ENCODE measurements around the gene NRP2.

The NRP2 gene

DNA sequence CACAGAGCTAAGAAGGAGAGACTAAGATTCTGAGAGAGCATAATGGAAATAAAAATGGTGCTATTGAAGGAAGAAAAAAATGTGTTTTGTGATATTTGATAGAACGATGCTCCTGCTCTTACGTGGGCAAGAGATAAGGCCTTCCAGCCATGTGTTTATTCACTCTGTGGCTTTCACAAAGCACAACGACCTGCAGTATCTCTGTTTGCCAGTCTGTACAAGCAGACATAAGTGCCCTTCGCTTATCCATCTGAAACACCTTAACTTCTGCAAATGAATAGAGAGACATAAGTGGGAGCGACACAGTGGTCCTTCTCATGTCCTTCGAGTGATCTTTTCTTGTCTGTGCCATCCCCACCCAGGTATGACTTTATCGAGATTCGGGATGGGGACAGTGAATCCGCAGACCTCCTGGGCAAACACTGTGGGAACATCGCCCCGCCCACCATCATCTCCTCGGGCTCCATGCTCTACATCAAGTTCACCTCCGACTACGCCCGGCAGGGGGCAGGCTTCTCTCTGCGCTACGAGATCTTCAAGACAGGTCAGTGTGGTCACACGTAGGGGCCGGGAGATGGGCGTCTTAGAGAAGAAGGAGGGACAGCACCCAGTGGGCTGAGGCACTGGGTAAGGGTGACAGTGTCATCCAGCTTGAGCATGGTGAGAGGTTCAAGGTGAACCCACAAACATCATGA, 33.7 kb downstream of the NRP2 start:
- H3K4me3 ChIP-seq (ENCODE audit: low read length) = no peak overlapping the region
- TF ChIP-seq ZNF274 (IDR thresholded peaks at IDR 0.05; ENCODE audit: low read depth, low read length) = no peak

DNA sequence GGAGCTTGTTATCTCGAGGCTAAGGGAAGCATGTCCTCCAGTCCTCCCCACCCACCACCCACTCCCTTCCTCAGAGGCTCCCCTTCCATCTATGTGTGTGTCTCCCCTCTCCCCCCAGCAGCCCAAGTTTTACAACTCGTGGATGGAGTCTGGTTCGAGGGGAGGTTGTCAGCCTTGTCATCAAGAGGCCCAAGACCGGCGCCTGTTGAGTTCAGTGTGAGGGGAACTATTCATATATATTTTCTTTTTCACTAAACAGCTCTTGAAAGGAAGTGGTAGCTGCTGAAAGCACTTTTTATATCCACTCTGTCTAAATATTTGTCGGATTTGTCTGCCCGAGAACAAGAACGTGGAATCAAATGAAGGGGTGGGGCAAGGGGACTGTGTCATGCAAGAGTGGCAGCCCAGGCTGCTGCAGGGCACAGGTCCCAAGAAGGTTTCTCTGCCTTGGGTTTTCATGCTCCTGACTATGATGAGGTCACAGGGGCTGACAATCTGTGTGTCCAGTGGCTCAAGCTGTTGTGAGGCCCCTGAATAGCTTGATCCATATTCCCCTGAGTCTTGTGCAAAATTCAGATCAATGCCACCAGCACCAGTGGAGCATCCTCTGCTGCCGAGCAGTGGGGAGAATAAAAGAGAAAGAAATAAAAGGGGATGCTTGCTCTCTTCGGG, 35.0 kb downstream of the NRP2 start:
- TF ChIP-seq ZNF274 (IDR thresholded peaks at IDR 0.05; ENCODE audit: low read depth, low read length) = no peak

DNA sequence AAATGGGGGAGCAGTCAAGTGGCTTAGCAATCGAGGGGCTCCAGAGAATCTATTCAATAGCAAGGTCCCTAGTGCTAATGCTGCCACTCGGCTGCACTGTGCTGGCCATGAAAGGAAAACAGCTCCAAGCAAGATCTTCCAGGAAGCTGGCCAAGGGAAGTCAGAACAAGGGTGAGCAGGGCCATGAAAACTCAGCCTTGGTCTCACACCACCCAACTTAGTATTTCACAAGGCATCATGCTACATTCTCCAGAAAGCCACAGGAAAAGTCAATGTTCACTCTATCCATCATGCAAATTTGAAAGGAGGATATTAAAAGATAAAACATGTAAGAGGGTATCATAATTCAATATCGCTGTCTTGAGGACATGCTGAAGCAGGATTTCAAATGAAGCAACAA, 35.7 kb downstream of the NRP2 start:
- no peak overlapping the region for H3K4me3 ChIP-seq (ENCODE audit: low read length)
- no peak for TF ChIP-seq ZNF274 (IDR thresholded peaks at IDR 0.05; ENCODE audit: low read depth, low read length)

More for the DNA sequence above, 35.0 kb downstream of the NRP2 start:
- no peak overlapping the region for H3K4me3 ChIP-seq (ENCODE audit: low read length)

DNA sequence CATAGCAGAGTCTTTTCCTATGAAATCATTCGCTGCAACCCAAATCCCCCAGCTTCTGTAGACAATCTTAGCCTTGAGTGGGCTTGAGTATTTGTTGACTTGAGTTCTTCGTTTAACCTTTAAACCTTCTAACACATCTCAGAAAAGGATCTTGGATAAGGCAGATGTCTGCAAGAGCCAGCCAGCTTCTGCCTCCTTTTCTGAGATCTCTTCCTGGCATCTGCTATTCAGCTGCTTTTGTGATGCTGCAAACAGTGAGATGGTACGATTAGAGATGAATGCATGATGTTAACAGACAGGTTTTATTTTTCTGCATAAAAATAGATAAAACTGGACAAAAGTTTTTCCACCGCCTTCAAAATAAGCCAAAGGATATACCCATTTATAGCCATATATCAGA, 37.5 kb downstream of the NRP2 start:
- no peak overlapping the region for H3K4me3 ChIP-seq (ENCODE audit: low read length)
- TF ChIP-seq ZNF274 (IDR thresholded peaks at IDR 0.05; ENCODE audit: low read depth, low read length) = no peak

DNA sequence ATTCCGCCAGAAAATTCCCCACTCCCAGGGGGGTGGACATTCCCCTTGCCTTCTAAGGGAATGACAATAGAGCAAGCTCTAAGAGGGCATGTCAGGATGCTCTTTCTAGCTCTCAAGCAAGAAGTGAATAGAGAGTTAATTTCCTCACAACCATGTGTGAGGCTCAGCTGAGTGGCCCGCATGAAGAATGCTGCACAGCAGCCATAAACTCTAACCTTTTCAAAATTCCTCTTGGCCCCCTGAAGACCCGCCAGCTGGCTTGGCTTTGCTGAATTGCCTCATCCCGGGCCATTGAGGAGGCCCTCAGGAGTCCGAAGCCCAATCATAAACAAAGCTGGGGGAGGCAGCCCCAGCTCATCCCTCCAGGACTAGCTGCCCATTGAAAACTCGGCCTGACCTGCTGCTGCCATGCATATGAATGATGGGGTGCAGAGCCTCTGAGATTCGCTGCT, 38.2 kb downstream of the NRP2 start:
- TF ChIP-seq ZNF274 (IDR thresholded peaks at IDR 0.05; ENCODE audit: low read depth, low read length) = no peak
- H3K4me3 ChIP-seq (ENCODE audit: low read length) = no peak overlapping the region

DNA sequence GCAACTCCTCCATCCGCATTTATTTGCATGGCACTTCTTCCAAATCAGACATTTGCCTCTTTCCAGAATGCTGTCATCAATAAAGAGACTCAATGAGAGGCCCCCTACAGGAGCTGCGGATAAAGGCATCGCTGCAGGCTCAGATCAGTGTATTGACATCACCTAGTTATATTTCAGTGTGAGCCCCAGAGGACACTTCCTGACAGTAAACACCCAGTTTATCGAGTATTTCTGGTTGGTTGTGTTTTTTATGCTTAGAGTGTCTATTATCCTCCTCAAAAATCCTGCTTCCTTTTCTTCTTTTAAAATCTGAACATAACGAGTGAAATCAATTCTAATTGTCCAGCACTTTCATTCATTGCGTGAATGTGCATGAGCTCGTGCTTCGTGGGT, 38.8 kb downstream of the NRP2 start:
- no peak overlapping the region for H3K4me3 ChIP-seq (ENCODE audit: low read length)

DNA sequence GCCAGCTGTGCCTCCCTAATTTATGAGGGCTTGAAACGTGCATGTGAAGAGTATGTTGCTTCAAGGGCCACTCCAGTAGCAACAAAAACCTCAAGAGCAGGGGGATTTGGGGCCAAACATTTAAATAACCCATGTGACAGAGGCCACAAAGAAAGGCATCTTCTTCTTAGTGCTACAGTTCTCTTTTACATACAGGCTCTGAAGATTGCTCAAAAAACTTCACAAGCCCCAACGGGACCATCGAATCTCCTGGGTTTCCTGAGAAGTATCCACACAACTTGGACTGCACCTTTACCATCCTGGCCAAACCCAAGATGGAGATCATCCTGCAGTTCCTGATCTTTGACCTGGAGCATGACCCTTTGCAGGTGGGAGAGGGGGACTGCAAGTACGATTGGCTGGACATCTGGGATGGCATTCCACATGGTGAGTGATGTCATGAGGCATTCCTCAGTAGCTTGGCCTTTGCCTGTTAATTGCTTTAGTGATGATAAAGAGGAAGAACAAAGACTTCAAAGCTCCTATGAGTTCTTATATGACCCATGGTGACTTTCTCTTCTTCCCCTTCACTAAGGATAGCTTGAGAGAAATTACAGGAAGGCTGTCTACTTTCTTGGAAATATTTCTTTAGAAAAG, 40.1 kb downstream of the NRP2 start:
- H3K4me3 ChIP-seq (ENCODE audit: low read length) = no peak overlapping the region
- TF ChIP-seq ZNF274 (IDR thresholded peaks at IDR 0.05; ENCODE audit: low read depth, low read length) = no peak

More for the DNA sequence above, 38.8 kb downstream of the NRP2 start:
- TF ChIP-seq ZNF274 (IDR thresholded peaks at IDR 0.05; ENCODE audit: low read depth, low read length) = no peak

DNA sequence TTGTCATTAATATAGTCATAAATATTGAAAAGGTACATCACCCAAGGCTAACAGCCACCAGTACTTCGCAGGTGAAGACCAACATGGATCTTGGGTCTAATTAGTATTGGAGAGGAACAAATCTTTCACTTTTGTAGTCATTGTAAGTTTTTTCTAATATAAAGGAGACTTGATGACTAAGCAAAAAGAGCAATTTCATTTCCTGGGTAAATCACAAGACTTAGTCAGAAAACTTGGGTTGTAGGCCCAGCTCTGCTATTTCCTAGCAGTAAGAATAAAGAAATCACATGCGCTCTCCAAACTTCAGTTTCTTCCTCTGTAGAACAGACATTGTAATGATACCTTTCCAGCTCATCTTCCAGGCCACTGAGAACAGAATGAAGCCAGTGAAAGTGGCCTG, 40.9 kb downstream of the NRP2 start:
- no peak for TF ChIP-seq ZNF274 (IDR thresholded peaks at IDR 0.05; ENCODE audit: low read depth, low read length)

DNA sequence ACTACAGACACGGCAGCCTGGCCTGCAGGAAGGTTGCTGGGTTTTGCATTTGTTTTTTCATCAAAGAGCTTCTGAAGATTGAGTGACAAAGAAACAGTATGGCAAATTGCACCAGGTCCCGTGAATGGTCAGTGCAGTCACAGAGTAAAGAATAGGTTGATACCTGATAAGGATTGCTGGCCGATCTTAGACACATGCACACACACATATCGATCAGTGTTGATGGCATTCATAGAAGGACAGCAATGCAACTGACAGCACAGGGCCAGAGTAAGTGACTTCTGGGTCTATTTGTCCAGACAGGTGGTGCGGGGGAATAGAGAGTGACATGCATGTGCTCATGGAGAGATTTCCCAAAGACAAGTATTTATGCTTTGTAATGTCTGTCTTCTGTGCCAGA, 42.8 kb downstream of the NRP2 start:
- H3K4me3 ChIP-seq (ENCODE audit: low read length) = no peak overlapping the region
- TF ChIP-seq ZNF274 (IDR thresholded peaks at IDR 0.05; ENCODE audit: low read depth, low read length) = no peak

More for the DNA sequence above, 40.9 kb downstream of the NRP2 start:
- no peak overlapping the region for H3K4me3 ChIP-seq (ENCODE audit: low read length)

DNA sequence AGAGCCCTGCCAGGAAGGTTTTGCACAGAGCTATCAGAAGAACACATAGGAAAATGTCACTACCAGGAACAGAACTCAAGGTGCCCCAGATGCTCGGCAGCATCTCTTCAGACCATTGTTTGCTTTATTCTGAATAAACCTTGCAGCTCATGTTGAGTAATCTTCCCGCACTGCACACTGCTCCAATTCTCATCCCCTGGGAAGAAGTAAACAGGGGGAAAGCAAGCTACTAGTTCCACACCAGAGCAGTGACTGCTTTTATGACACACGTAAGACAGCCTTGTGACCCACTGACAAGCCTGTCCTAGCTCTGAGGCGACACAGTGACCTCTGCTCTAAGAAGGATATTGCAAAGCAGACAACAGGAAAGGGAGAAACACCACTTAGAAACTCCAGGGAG, 44.2 kb downstream of the NRP2 start:
- no peak for TF ChIP-seq ZNF274 (IDR thresholded peaks at IDR 0.05; ENCODE audit: low read depth, low read length)
- H3K4me3 ChIP-seq (ENCODE audit: low read length) = no peak overlapping the region

DNA sequence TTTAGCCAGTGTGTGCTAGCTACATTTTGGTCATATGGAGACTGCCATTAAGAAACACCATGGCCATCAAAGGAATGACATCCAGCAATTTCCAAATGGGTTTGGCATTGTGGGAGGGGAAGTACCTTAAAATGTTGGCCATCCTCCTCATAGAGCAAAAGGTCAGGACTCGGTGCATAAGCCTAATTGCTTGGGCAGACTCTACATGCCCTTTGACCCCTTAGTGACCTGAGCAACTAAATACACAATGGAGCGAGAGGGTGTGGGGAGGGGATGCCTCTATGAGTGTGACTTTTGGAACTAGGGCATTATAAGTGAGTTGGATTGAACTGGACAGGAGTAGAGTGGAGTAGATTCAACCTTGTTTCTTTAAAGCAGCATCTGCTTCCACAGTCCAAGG, 44.9 kb downstream of the NRP2 start:
- H3K4me3 ChIP-seq (ENCODE audit: low read length) = no peak overlapping the region
- no peak for TF ChIP-seq ZNF274 (IDR thresholded peaks at IDR 0.05; ENCODE audit: low read depth, low read length)

DNA sequence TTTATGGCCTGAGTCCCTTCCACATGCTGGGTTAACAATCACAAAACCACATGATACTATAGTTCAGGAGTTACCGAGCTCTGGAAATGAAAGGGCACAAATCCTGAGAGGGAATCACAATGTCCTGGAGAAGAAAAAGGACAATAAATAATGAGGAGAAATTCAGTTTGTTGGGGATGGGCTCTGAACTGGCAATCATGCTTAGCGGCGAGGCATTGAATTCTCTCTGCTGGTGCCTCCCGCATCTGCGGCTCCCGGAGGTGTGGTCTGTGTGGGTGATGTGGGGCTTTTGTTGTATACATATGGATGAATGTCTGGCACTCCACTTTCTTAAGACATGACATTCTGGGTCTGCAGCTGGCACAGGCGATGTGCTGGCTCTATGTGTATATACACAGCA, 46.1 kb downstream of the NRP2 start:
- TF ChIP-seq ZNF274 (IDR thresholded peaks at IDR 0.05; ENCODE audit: low read depth, low read length) = no peak
- no peak overlapping the region for H3K4me3 ChIP-seq (ENCODE audit: low read length)

DNA sequence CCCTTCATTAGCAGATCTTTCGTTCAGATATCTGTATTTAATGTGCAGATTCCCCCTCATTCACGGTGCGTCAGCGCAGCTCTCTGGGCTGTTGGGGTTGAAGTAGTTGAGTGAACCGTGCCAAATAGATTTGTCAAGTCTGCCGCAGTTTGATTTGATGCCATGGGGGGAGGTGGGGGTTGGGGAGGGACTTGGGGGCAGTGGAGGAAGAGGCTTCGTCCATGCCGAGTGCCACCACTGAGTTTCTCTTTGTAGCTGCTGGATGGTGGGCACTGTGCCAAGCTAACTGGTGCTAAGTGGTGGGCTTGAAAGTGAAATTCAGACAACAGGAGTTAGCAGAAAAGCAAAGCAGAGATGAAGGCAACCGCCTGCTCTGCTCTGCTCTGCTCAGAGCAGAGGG, 47.9 kb downstream of the NRP2 start:
- H3K4me3 ChIP-seq (ENCODE audit: low read length) = no peak overlapping the region
- TF ChIP-seq ZNF274 (IDR thresholded peaks at IDR 0.05; ENCODE audit: low read depth, low read length) = no peak

DNA sequence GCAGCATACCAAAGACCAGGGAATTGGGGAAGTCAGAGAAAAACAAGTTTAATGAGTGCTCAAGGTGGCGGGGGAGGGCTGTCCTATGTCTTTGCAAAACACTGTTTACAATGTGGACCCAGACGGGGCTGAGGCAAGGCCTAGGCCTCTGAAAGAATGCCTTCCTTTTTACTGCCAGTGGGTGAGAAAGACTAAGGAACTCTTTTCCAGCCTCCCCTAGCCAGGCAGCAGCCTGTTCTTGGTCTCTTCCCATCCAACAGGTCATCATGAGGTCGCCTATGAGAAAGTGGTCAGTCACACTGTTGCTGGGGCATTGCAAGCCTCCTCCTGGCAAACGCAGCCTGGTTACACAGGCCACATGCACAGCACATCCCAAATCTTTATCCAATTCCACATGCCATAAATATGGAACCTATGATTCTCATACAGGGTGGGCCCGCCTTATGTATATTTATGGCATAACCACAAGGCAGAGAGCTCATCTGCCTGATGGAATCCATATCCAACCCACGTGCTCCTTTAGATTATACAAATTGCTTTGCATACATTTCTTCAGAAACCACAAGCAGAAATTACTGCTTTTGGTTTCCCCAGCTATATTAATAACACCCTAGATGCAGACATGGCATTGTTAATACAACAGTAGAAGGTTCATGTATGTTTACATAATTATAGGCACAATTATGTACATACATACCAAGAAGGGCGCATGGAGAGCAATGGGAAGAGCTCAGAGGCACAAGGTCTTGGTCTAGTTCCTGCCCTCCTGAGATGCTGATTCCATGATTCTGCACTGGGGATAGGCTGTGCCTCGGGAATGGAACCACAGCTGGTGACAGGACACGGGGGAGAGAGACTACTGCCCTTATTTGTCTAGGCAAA, 48.6 kb downstream of the NRP2 start:
- no peak for TF ChIP-seq ZNF274 (IDR thresholded peaks at IDR 0.05; ENCODE audit: low read depth, low read length)
- H3K4me3 ChIP-seq (ENCODE audit: low read length) = no peak overlapping the region

All from GM08714 (cell line).